GM20431 (cell line): Measurements from ENCODE around the gene TMEM123.

Experiments
- in situ Hi-C: fragments of 300-500 bp; cut with MseI, MboI; formaldehyde crosslinking; loops from one replicate; pipeline ENCODE4 v1.15.0; 2020; ENCODE audit warnings: low sequenced_read_pairs; ENCODE audit not compliant: unreplicated experiment

Gene TMEM123

DNA sequence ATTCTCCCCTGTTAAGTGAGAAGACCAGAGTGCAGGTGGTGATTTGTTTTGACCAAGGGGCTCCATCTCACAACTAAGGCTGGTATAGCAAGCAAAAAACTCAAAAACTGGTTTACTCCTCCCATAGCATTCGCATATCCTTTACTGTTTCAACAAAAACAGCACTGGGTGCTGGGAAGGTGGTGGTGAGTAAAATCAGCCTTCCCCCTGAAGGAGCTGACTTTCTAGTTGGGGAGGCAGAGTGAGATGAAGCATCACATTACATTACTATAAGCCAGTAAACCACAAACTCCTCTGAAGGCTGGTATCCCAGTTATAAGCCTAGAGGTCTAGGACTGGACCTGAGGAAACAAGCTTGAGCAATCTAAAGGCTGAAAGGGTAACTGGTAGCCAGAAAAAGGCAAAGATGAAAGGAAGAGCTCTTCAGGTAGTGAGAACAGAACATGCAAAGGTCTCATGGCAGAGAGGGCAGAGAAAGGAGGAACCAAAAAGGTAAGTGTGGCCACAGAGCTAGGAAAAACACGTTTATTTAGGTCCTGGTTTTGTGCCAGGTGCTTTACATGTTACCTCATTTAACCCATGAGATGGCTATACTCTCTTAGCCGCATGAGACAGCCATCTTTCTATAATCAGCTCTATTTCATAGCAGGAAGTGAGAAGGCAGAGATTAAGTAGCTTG, 22.3 kb downstream of the TMEM123 start:
- in situ Hi-C loops, result no loop called here

DNA sequence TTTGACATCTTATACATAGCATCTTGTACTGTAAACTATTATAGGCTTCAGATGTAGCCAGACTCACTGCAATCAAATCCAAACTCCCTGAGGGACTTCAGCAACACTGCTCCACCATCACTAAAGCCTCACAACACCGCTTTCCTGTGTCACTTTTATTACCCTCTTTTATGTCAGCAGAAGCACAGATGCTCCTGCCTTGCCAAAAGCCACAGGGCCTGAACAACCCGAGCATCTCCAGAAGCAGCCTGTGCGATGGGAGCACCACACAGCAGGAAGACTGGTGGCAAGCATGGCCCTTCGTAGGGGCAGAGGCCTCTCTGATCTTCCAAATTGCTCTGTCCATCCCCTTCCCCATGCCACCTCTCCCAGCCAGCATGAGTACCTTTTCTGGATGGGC, 22.9 kb downstream of the TMEM123 start:
- in situ Hi-C loops, result no loop called here

DNA sequence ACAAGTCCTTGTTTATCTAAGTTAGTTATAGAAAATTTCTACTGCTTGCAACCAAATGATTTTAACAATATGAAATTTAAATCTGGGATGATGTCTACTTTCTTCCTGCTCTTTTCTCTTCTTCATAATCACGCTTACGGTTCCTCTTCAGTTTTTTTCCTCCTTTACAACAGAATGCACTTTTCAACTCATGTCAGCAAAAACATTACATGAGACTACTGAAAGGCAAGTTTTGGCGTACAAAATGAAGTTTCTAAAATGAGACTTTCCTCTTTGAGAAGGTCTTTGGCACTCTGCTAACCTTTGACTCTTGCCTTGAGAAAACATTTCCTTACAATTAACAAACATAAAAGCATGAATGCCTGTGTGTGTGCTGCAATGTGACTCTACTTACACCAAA, 23.3 kb downstream of the TMEM123 start:
- in situ Hi-C loops, result no loop called here

DNA sequence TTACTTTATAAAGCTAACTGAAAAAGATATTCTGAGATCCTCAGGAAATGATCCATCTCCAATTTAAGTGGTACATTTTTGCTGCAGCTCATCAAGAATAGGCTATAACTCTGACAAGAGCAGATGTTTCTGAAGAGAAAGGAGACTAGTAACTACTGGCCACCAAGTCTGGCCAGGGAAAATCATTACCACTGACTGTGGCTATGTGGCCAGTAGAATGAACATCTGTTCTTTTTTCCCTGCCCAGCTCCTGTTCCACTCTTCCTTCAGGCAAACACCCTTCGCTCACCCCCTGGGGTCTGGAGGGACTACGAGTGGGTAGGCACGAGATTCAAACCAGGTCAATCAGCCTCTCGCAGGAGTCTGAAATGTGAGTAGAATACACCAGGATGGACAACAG, 23.9 kb downstream of the TMEM123 start:
- in situ Hi-C loops, result no loop called here

DNA sequence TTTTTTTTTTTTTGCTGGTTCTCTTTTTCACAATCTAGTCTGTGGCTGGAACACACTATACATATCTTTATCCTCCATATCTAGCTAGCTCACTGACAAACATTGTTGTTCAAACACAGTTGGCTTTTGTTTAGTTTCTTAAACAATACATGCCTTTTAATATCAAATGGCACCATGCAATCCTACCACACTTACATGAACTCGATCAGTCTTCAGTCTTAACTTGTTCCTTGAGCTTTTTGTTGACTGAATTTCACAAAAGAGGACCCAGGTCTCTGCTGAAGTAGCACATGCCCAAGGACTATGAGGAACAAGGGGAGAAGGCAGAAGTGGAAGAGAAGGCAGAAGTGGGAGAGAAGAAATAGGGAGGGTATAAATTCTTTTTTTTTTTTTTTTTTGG, 25.5 kb downstream of the TMEM123 start:
- in situ Hi-C loops, result no loop called here

DNA sequence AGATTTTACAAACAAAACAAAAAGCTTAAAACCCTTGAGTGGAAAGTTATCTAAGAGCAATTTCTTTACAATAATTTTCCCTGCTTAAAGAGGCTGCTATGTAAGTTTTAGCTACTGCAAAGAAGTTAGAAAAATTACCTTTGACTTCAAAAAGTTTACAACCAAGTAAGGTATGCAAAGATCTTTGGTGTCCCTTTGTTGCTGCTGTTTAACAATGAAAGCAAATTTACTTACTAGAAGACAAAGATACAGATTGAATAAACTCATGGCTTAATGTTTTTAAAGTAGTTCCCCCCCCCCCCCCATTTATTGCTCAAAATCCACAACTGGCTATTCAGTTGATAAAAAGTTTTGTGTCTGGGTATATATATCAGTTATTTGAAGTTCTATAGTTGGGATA, 26.0 kb downstream of the TMEM123 start:
- in situ Hi-C loops, result no loop called here

DNA sequence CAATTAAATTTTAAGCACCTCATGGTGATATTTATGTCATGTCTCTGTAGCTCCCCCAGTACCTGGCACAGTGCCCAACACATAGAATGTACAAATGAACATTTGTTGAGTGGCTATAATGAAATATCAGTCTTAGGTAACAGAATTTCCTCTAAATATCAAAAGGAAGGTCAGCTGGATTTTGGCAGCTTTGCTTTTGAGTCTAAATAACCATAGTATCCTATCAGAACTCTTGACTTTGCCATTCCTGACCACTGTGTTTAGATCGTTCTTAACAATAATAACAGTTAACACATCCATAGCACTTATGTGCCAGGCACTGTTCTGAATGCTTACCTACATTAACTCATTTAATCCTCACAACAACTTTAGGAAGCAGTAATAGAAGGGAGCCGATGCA, 26.6 kb downstream of the TMEM123 start:
- in situ Hi-C loops, result no loop called here

DNA sequence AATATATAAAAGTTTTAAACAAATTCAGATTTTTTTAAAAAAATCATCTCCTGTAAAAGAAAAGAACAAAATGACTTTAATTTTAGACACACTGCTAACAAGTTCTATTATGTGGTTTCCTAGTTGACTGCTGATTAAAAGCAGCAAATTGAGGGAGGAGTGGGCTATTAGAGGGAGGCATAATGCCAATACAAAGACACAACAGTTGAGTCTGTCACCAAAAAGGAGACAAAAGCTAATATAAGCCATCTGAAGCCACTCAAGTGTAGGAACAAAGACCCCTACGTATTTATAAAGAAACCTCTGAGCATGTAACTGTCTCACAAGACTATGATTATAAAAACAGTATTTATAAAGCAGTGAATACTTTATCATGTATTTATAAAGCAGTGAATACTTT, 28.6 kb downstream of the TMEM123 start:
- in situ Hi-C loops, result no loop called here

DNA sequence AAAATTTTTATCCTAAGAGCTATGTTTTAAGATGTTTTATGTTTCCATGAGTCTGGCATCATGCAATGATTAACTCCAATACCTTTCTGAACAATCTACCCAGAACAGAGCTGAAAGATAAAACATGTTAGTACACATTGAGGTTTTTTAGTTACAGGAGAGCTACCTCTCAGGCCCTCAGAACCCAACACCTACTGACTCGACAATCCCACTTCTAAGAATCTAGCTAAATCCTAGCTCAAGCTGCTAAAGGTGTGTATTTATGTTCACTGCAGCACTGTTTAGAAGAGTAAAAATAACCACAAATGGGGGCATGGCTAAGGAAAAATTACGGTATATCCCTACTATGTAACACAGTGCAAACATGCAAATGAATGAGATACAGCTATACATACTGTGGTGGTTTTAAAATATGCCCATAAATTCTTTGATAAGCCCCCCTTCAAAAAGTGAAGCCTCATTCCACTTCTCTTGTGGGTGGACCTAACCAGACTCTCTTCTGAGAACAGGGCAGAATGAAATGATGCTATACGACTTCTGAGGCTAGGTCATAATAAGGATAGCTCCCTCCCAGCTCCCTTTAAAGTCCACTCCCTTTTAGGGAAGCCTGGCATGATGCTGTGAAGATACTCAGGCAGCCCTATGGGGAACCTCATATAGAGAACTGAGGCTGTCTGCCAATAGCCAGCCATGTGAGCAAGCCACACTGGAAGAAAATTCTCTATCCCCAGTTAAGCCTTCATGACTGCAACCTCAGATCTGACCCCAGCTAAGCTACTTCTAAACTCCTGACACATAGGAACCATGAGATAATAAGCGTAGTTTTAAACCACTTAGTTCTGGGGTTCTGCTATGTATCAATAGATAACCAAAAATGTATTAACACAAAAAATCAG, 29.5 kb downstream of the TMEM123 start:
- in situ Hi-C loops, result no loop called here

DNA sequence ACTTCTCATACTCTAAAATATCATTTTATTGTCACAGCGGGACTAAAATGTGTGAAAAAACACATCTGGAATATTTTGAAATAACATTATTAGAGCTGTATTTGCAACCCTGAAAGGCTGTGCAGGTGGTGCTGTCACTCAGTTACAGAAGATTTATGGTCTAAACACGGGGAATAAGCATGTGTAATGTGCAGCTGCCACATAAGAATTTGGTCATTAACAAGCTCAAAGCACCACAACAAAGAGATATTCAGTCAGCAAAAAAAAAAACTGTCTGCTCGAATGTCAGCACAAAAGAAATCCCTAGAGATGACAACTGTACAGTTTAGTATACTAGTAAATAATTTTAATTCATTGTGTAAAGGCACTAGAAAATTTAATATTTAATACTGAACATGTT, 31.3 kb downstream of the TMEM123 start:
- in situ Hi-C loops, result no loop called here

DNA sequence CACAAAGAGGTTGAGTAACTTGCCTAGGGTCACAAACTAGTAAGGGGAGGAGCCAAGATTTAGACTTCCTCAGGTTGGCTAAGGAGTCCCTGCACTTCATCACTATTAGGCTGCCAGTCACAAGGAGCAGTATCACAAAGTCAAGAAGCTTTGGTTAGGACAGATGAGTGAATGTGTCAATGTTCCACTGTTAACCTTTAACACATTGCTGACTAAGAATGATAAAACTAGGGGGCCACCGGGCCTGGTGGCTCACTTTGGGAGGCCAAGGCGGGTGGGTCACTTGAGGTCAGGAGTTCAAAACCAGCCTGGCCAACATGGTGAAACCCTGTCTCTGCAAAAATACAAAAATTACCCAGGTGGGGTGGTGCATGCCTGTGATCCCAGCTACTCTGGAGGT, 32.0 kb downstream of the TMEM123 start:
- in situ Hi-C loops, result no loop called here

DNA sequence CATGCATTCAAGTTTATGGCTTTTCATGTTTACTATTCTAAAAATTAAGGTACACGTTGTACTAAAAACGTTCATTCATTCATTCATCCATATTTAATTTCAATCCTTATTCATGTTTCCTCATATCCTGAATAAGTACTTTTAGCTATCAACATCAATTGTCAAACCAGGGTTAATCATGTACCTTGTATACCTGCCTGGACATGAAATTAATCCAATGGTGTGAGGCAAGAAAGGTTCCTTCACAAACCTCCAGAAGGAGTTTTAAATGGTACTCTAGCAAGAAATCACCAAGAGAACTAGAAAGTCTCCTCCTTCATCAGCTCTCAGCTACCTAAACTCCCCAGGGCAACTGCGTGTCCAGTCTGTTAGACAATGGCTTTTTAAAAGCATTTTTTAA, 33.4 kb downstream of the TMEM123 start:
- in situ Hi-C loops, result no loop called here

DNA sequence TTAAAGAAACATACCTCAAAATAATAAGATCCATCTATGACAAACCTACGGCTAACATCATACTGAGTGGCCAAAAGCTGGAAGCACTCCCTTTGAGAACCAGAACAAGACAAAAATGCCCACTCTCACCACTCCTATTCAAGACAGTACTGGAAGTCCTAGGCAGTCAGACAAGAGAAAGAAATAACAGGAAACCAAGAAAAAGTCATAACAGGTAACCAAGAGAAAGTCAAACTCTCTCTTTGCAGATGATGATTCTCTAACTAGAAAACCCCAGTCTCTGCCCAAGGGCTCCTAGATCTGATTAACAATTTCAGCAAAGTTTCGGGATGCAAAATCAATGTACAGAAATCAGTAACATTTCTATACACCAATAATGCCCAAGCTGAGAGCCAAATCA, 35.6 kb downstream of the TMEM123 start:
- in situ Hi-C loops, result no loop called here

DNA sequence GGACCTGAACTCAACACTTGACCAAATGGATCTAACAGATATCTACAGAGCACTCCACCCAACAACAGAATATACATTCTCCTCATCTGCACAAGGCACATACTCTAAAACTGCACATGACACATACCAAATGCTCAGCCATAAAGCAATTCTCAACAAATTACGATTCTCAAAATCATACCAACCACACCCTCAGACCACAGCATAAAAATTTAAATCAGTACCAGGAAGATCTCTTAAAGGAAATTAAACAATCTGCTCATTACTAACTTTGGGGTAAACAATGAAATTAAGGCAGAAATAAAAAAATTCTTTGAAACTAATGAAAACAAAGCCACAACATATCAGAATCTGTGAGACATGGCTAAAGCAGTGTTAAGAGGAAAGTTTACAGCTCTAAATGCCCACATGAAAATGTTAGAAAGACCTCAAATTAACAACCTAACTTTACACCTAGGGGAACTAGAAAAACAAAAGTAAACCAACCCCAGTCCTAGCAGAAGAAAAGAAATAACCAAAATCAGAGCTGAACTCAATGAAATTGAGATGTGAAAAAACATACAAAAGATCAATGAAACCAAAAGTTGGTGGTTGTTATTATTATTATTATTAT, 37.2 kb downstream of the TMEM123 start:
- in situ Hi-C loops, result no loop called here

DNA sequence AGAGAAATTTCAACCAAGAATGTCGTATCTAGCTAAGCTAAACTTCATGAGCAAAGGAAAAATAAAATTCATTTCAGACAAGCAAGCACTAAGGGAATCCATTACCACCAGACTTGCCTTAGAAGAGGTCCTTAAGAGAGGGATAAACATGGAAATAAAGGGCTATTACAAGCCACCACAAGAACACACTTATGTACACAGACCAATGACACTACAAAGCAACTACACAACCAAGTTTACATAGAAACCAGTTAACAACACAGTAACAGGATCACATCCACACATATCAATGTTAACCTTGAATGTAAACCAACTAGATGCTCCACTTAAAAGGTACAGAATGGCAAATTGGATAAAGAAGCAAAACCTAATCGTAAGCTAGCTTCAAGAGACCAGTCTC, 38.0 kb downstream of the TMEM123 start:
- in situ Hi-C loops, result no loop called here

DNA sequence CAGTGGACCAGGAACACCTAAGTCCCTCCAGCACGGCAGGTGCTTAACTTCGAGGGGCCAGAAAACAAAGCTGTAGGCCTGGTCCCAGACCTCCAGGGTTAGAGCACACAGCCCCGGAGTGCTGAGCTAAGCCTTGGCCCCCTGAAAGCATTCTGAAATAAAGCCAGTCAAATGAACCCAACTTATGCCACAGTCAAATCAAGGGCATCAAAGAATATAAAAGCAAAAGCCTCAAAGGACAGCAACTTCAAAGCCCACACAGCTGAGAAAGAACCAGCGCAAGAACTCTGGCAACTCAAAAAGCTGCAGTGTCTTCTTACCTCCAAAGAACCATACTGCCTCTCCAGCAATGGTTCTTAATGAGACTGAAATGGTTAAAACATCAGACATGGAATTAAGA, 39.1 kb downstream of the TMEM123 start:
- in situ Hi-C loops, result no loop called here

DNA sequence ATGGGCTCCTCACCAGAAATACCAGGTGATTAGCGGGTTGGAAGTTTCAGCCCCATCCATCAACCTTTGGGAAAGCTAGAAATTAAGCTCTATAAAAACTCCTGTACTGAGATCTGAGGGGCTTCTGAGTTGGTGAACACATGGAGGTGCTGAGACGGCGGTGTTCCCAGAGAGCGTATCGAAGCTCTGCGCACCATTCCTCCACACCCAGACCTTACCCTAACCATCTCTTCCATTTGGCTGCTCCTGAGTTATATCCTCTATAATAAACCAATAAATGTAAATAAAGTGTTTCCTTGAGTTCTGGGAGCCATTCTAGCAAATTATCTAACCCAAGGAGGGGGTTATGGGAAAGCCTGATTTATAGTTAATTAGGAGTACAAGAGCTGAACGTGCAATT, 41.4 kb downstream of the TMEM123 start:
- in situ Hi-C loops, result no loop called here

DNA sequence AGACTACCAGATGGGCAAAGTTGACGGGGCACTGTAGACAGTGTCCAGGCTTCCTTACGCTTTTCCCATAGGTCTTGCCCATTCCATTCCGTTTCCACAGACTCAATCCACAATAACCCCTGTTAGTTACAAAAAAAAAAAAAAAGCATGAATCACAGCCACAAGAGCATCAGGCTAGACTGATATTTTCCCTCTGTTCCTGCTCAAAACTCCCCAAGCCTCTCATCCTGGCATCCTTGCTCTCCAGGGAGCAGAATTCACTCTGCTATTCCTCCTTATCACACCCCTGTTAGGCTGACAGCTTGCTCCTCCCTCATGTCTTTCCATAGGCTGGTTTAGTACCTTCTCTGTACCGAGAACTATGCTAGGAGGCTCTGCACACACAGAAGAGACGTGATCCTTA, 42.2 kb downstream of the TMEM123 start:
- in situ Hi-C loops, result no loop called here

DNA sequence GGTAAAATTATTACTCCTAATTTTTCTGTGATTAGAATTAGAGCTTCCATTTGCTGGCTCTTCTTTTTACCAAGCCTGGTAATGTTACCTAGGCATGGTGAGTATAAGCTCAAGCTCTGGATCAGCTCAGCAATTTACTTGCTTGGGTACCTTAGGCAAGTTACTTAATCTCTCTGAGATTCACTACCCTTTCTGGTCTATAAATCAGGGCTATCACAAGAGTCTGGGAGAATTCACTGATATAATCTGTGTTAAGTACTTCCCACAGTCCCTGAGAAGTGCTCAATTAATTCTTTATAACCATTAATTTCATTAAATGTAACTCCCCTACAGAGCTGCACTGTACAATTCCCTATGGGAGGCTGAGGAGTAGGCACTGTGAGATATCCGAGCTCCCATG, 44.2 kb downstream of the TMEM123 start:
- in situ Hi-C loops, result no loop called here

DNA sequence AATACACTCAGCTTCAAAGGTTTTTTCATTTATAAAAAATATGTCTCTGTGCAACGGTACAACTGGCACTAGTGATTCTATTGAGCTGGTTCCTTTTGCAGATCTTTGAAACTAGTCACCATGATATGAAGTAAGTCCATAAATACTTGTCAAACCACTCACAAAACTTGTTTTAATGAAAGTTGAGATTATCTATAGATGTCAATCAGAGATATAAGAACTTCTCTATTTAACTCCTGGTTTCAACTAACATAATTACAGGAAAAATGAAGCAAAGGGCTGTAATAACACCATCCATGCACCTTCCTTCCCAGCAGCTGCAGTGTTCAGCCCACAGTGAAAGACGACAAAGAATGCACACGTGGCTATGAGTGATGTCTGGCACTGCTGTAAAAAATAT, 44.7 kb downstream of the TMEM123 start:
- in situ Hi-C loops, result no loop called here

DNA sequence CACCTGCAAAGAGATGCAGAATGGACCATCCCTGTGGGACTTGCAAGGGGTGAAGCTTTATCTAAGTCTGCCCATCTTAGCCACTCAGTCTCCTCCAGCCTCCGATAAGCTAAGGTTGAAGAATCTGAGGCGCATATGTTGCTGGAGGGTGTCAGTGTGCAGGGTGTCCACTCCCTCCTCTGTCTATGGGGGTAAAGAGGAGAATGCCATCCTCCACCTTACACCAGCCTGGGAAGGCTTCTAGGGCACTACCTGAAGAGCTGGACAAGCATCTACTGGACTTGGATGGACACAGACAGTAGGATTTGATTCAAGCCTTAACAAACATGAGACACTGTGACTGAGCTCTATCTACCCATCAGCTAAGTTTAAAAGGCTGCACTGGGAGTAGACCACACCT, 46.5 kb downstream of the TMEM123 start:
- in situ Hi-C loops, result no loop called here
